ENCODE results near the gene LSM10.

DNA sequence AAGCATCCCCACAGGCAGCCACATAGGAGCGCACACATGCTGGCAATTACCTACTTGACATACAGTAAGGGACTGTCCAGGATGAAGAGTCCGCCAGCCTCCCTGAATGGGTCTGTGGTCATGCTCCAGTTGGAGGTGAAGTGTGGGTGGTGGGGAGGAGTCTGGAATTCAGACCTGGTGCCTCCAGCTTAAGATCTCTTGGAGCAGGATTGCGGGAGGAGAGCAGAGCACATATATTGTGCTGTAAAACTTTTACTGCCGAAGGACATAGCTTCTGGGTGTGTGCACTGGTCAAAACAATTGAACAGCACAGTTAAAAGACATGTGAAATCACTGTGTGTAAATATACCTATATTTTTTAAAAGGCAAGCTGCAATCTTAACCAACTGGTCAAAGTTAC lies 29.9 kb downstream of the LSM10 start:
- no peak for TF ChIP-seq CTCF (IDR thresholded peaks at IDR 0.05)
- TF ChIP-seq POLR2A (IDR thresholded peaks at IDR 0.05), result no peak
